K562 (cell line): ENCODE data around the gene MARK3. TPM values are rescaled to one million over a fixed set of nuclear protein-coding genes. Genes with fewer than 3 reads are reported as not detected.

Source experiments
- CBX3 ChIP-seq, 2 experiments: IDR thresholded peaks; 1 replicate in 1 of 2; 2 replicates in 1 of 2; pipeline ENCODE4 v1.6.1; 2012; ENCODE audit warnings: inconsistent platforms in 2 of 2, low read length in 2 of 2, borderline replicate concordance in 1 of 2, control low read depth in 1 of 2
- E2F4 ChIP-seq: sonication (generic); formaldehyde crosslinking; IDR thresholded peaks from 2 replicates; pipeline ENCODE4 v1.8.0; 2022; ENCODE audit warnings: mild to moderate bottlenecking, low read depth, missing genetic modification reagents
- GTF2E2 ChIP-seq: fragments of 200-800 bp; sonication (Bioruptor generic); IDR thresholded peaks from 2 replicates; pipeline ENCODE4 v1.6.1; 2016; ENCODE audit warnings: missing genetic modification characterization, missing compliant biosample characterization
- HNRNPL ChIP-seq: fragments of 200-400 bp; formaldehyde crosslinking; IDR thresholded peaks from 2 replicates; pipeline ENCODE4 v1.6.1; 2017; ENCODE audit warnings: low read depth, mild to moderate bottlenecking, low read length
- JUNB ChIP-seq: fragments of 450-650 bp; formaldehyde crosslinking; conservative IDR thresholded peaks from 2 replicates; pipeline ENCODE4 v1.4.0; 2020; ENCODE audit warnings: mild to moderate bottlenecking
- KAT2B ChIP-seq: IDR thresholded peaks from one replicate; pipeline ENCODE4 v1.6.1; 2012; ENCODE audit warnings: low read depth, mild to moderate bottlenecking, control low read depth, inconsistent platforms, low read length, moderate library complexity
- NCOR1 ChIP-seq: fragments of 450-650 bp; IDR thresholded peaks from 2 replicates; pipeline ENCODE4 v1.6.1; 2016; ENCODE audit warnings: mild to moderate bottlenecking, moderate library complexity
- NFIC ChIP-seq: fragments of 450-650 bp; IDR thresholded peaks from 2 replicates; pipeline ENCODE4 v1.6.1; 2017; ENCODE audit warnings: mild to moderate bottlenecking, inconsistent platforms
- NUFIP1 ChIP-seq: fragments of 450-650 bp; IDR thresholded peaks from 2 replicates; pipeline ENCODE4 v1.6.1; 2018; ENCODE audit not compliant: partially characterized antibody
- PHB2 ChIP-seq: fragments of 450-650 bp; IDR thresholded peaks from 2 replicates; pipeline ENCODE4 v1.6.1; 2017; ENCODE audit warnings: low read depth
- PTTG1 ChIP-seq: fragments of 450-650 bp; IDR thresholded peaks from 2 replicates; pipeline ENCODE4 v1.6.1; 2016; ENCODE audit warnings: low read depth, mild to moderate bottlenecking, missing genetic modification characterization, missing compliant biosample characterization
- RB1 ChIP-seq: fragments of 450-650 bp; IDR thresholded peaks from 2 replicates; pipeline ENCODE4 v1.6.1; 2017; ENCODE audit warnings: low read depth, mild to moderate bottlenecking
- RNF2 ChIP-seq: sonication (generic); IDR thresholded peaks from 2 replicates; pipeline ENCODE4 v1.6.1; 2016
- TFAM ChIP-seq: fragments of 250-450 bp; sonication (Bioruptor Pico); conservative IDR thresholded peaks from 2 replicates; pipeline ENCODE4 v1.5.0; 2021; ENCODE audit warnings: mild to moderate bottlenecking, moderate library complexity
- UBTF ChIP-seq, 2 experiments: IDR thresholded peaks; 2 replicates each; pipeline ENCODE4 v1.6.1; 2012; ENCODE audit warnings: improper control_type of control experiment in 2 of 2, low read depth in 2 of 2, low read length in 2 of 2, borderline replicate concordance in 1 of 2
- ZBTB49 ChIP-seq: sonication (generic); formaldehyde crosslinking; IDR thresholded peaks from 2 replicates; pipeline ENCODE4 v1.8.0; 2022; ENCODE audit warnings: missing genetic modification reagents, mild to moderate bottlenecking, borderline replicate concordance
- ZC3H4 ChIP-seq: sonication (generic); formaldehyde crosslinking; IDR thresholded peaks from 2 replicates; pipeline ENCODE4 v1.9.0; 2021; ENCODE audit warnings: missing genetic modification reagents, borderline replicate concordance
- ZFP91 ChIP-seq: sonication (generic); formaldehyde crosslinking; IDR thresholded peaks from 2 replicates; pipeline ENCODE4 v1.8.0; 2022; ENCODE audit warnings: mild to moderate bottlenecking, missing genetic modification reagents
- ZNF24 ChIP-seq: fragments of 450-650 bp; IDR thresholded peaks from 2 replicates; pipeline ENCODE4 v1.6.1; 2016
- polyA plus RNA-seq, 8 experiments: library from polyadenylated mRNA; depleted of rRNA in 4 of 8; stranded (reverse) in 5 of 8; unstranded in 3 of 8; fragments of >200 nt; fragmentation: Nextera tagmentation in 2 of 8; fragmentation: Illumina TruSeq in 1 of 8; extraction: Ambion mirVana in 2 of 8; extraction: Trizol in 1 of 8; gene quantifications; 2 replicates each; pipeline versions ENCODE4 v1.2.1 to v1.2.3, GENCODE V29; 2011 to 2014; ENCODE audit warnings: inconsistent platforms in 1 of 8, missing spikeins in 1 of 8
- total RNA-seq, 7 experiments: library from RNA; depleted of rRNA in 6 of 7; stranded (reverse); fragments of >200 nt in 6 of 7; fragmentation: Illumina TruSeq in 2 of 7; extraction: Trizol in 2 of 7; gene quantifications; 2 replicates each; pipeline versions ENCODE4 v1.2.1 to v1.2.3, GENCODE V29; 2011 to 2021; ENCODE audit warnings: low replicate concordance in 1 of 7

Gene MARK3
- total and polyA plus RNA-seq, 9 of the 15 experiments (the other 6 are each of a cell fraction or from before 2014, with no cell fraction given) = 10.1 to 68.7 (median 56.3) TPM

- no peak for TF ChIP-seq ZBTB49 (CRISPR knock-in tag)
- TF ChIP-seq NCOR1 = no peak
- no peak for TF ChIP-seq KAT2B
- no peak for TF ChIP-seq RNF2
- no peak for TF ChIP-seq CBX3 (IDR thresholded peaks at IDR 0.05; ENCODE audit: borderline replicate concordance in 1 of 2, low read length in 2 of 2)
- no peak for TF ChIP-seq ZNF24
- no peak for TF ChIP-seq PTTG1 (tag)
- no peak for TF ChIP-seq GTF2E2 (tag)
- no peak for TF ChIP-seq HNRNPL
- no peak for TF ChIP-seq PHB2
- no peak for TF ChIP-seq JUNB (CRISPR knock-in tag)
- TF ChIP-seq TFAM (CRISPR knock-in tag) = no peak
- 0 out of 2 replicates have a peak, but pooled peaks have one; percentile 15 for TF ChIP-seq RB1
- TF ChIP-seq ZFP91 (CRISPR knock-in tag) = no peak
- TF ChIP-seq ZC3H4 (CRISPR knock-in tag) = no peak
- TF ChIP-seq E2F4 (CRISPR knock-in tag) = no peak
- TF ChIP-seq NFIC = no peak
- no peak for TF ChIP-seq NUFIP1
- TF ChIP-seq UBTF (IDR thresholded peaks at IDR 0.05; ENCODE audit: borderline replicate concordance in 1 of 2, low read depth in 2 of 2, low read length in 2 of 2) = peak in 1 of 2 experiments; percentile 64; a peak in 1 of 4 replicates
Observed at GRCh38 chr14:103385152-103385928, at the start of gene MARK3 (continued).
